Measurements from ENCODE around the gene ATP1B3. TPM values are rescaled to one million over a fixed set of nuclear protein-coding genes. Genes with fewer than 3 reads are reported as not detected.

Gene ATP1B3
- total RNA-seq, 2 donors from 2014 or later: 182 to 194 TPM

DNA sequence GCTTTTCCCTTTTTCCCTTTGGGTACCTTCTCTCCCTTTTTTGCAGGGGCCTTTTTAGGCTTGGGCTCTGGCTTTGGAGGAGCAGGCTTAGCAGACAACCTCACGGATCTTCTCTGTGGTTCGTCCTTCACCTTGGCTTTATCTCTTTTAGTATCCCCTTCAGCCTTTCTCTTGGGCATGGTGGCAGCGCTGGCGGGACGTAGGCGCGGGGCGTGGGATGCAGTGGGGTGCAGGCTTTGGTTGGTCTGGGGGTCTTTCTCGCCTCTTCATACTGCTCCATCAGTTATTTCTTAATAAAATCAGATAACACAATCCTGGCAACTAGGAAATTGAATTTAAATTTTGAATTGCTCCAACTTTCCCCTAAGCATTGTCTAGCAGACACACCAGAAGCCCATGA, 11.3 kb upstream of the ATP1B3 start:
- peaks cover 6% of the 10 kb centered on the region for H3K4me1 ChIP-seq (ENCODE audit: control insufficient read depth, insufficient read depth, low read length)
- Mint-ChIP-seq H3K4me3 (no peak overlapping the region), H3K4me1 (peaks cover 8% of the 10 kb centered on the region), H3K27me3 (ENCODE audit: insufficient read depth) (no peaks in the 10 kb centered on the region), H3K27ac (no peak overlapping the region), H3K36me3 (ENCODE audit: low read depth) (no peaks in the 10 kb centered on the region), H3K9me3 (no peaks in the 10 kb centered on the region)
- H3K9me3 ChIP-seq (ENCODE audit: control insufficient read depth, low read length): no peaks in the 10 kb centered on the region
- H3K4me3 ChIP-seq (ENCODE audit: low read length): no peak overlapping the region
- no peak overlapping the region for H3K9ac ChIP-seq (ENCODE audit: extremely low read depth, low read length, poor library complexity, severe bottlenecking)
- TF ChIP-seq, protein P1, sequence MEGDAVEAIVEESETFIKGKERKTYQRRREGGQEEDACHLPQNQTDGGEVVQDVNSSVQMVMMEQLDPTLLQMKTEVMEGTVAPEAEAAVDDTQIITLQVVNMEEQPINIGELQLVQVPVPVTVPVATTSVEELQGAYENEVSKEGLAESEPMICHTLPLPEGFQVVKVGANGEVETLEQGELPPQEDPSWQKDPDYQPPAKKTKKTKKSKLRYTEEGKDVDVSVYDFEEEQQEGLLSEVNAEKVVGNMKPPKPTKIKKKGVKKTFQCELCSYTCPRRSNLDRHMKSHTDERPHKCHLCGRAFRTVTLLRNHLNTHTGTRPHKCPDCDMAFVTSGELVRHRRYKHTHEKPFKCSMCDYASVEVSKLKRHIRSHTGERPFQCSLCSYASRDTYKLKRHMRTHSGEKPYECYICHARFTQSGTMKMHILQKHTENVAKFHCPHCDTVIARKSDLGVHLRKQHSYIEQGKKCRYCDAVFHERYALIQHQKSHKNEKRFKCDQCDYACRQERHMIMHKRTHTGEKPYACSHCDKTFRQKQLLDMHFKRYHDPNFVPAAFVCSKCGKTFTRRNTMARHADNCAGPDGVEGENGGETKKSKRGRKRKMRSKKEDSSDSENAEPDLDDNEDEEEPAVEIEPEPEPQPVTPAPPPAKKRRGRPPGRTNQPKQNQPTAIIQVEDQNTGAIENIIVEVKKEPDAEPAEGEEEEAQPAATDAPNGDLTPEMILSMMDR (conservative IDR thresholded peaks at IDR 0.05): no peak
- no peaks in the 10 kb centered on the region for H3K36me3 ChIP-seq (ENCODE audit: control insufficient read depth, insufficient read depth, low read length)
- H3K27me3 ChIP-seq (ENCODE audit: control insufficient read depth, insufficient read depth, low read length, poor library complexity, severe bottlenecking): no peaks in the 10 kb centered on the region
- DNase-seq: no peak
- no peak overlapping the region for H3K27ac ChIP-seq (ENCODE audit: low read depth, low read length)
- WGBS, 2 experiments (ENCODE audit: insufficient coverage in 1 of 2, insufficient read length in 1 of 2): 92% methylated on average over 9 of the region's 9 CpGs; no CpG with 5 or more reads in 1 of the 2 experiments

DNA sequence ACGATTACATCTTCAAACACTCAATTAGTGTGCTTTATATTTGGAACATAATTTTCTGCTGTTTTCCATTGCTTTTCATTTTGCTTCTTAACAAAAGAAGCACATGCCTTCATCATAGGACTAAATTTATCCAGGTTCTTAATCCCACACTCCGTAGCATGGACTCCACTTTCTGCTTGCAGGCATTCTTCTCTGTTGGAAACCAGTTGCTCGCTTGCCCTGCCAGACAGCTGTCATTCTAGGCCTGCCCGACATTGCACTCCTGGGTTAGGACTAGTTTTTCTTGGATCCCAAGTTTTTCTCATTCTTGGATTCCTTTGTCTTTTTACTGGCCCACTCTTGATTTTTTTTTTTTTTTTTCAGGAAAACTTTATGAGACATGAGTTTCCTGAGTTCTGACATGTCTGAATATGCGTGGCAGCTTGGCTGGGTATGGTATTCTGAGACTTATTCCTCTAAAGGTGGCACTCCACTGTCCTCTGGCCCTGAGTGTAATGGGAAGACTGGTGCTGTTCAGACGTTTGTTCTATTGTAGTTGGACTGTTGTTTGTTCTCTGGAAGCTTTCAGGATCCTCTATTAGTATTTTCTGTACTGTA, 6.3 kb upstream of the ATP1B3 start:
- WGBS, 2 experiments (ENCODE audit: insufficient coverage in 1 of 2, insufficient read length in 1 of 2): 87 to 95% methylated on average over 4 to 6 of the region's 6 CpGs
- Histone ChIP-seq H3K36me3 (ENCODE audit: control insufficient read depth, insufficient read depth, low read length) (no peaks in the 10 kb centered on the region), H3K9ac (ENCODE audit: extremely low read depth, low read length, poor library complexity, severe bottlenecking) (no peak overlapping the region), H3K4me3 (ENCODE audit: low read length) (no peak overlapping the region), H3K27ac (ENCODE audit: low read depth, low read length) (no peak overlapping the region), H3K27me3 (ENCODE audit: control insufficient read depth, insufficient read depth, low read length, poor library complexity, severe bottlenecking) (no peaks in the 10 kb centered on the region), H3K9me3 (ENCODE audit: control insufficient read depth, low read length) (no peaks in the 10 kb centered on the region), H3K4me1 (ENCODE audit: control insufficient read depth, insufficient read depth, low read length) (no peaks in the 10 kb centered on the region)
- H3K4me1 Mint-ChIP-seq: no peaks in the 10 kb centered on the region
- no peak overlapping the region for H3K4me3 Mint-ChIP-seq
- H3K27me3 Mint-ChIP-seq (ENCODE audit: insufficient read depth): no peaks in the 10 kb centered on the region
- no peak overlapping the region for H3K27ac Mint-ChIP-seq
- H3K36me3 Mint-ChIP-seq (ENCODE audit: low read depth): no peaks in the 10 kb centered on the region
- H3K9me3 Mint-ChIP-seq: no peaks in the 10 kb centered on the region
- TF ChIP-seq, protein P1 (conservative IDR thresholded peaks at IDR 0.05): no peak
- no peak for DNase-seq

DNA sequence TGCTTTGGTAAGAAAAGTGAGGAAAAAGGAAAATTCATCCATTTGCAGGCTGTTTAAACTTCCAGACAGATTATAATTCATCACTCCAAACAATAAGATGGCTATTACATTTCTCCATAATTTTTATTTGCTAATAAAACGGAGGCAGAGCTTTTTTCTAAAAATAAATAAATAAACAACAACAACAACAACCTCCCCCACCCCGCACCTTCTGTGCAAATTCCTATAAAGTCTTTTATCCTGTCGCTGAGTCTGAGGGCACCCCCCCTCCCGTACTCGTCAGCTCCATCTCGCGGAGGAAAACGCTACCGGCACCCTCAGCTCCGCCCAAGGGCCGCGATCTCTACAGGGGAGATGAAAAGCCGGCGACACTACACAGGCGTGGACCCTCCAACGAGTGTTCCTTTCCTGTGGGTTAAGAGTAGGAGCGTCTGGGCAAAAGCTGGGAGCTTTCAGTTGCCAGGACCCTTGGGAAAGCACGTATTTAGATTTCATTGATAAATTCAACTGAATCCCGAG, 1.0 kb upstream of the ATP1B3 start:
- H3K4me1 Mint-ChIP-seq: peaks cover 17% of the 10 kb centered on the region
- Histone ChIP-seq H3K9ac (ENCODE audit: extremely low read depth, low read length, poor library complexity, severe bottlenecking) (peak overlapping the region; percentile 68), H3K9me3 (ENCODE audit: control insufficient read depth, low read length) (no peaks in the 10 kb centered on the region), H3K4me1 (ENCODE audit: control insufficient read depth, insufficient read depth, low read length) (no peaks in the 10 kb centered on the region), H3K4me3 (ENCODE audit: low read length) (peak overlapping the region; percentile 85), H3K27ac (ENCODE audit: low read depth, low read length) (peak overlapping the region; percentile 97), H3K27me3 (ENCODE audit: control insufficient read depth, insufficient read depth, low read length, poor library complexity, severe bottlenecking) (no peaks in the 10 kb centered on the region), H3K36me3 (ENCODE audit: control insufficient read depth, insufficient read depth, low read length) (peaks cover 5% of the 10 kb centered on the region)
- peak overlapping the region; percentile 98 for H3K27ac Mint-ChIP-seq
- peak; percentile 93 for DNase-seq
- peaks cover 3% of the 10 kb centered on the region for H3K36me3 Mint-ChIP-seq (ENCODE audit: low read depth)
- H3K9me3 Mint-ChIP-seq: no peaks in the 10 kb centered on the region
- TF ChIP-seq, protein P1 (conservative IDR thresholded peaks at IDR 0.05): peak; percentile 92
- no peaks in the 10 kb centered on the region for H3K27me3 Mint-ChIP-seq (ENCODE audit: insufficient read depth)
- 0 to 5% methylated on average over 12 to 19 of the region's 19 CpGs for WGBS, 2 experiments (ENCODE audit: insufficient coverage in 1 of 2, insufficient read length in 1 of 2)
- H3K4me3 Mint-ChIP-seq: peak overlapping the region; percentile 81

All from endodermal cell (in vitro differentiated cells).